Endothelial cell of umbilical vein (primary cell): ENCODE measurements around the gene CRYBB2.
"Not testable (repeated sequence)": the region's sequence is repeated elsewhere in the genome, so short reads cannot be mapped to it uniquely, and the experiment has no call there.

Experiments
- JUN ChIP-seq: IDR thresholded peaks from 2 replicates; pipeline ENCODE4 v1.6.1; 2011; ENCODE audit warnings: borderline replicate concordance, low read depth; ENCODE audit not compliant: insufficient read length, insufficient read depth
- MYC ChIP-seq: IDR thresholded peaks from one replicate; pipeline ENCODE4 v1.6.1; 2011; ENCODE audit warnings: mild to moderate bottlenecking, low read depth, low read length
- POLR2A ChIP-seq: IDR thresholded peaks from 2 replicates; pipeline ENCODE4 v1.6.1; 2012; ENCODE audit warnings: low read depth, mild to moderate bottlenecking, control low read depth, low read length
- POLR2AphosphoS5 ChIP-seq: IDR thresholded peaks from 2 replicates; pipeline ENCODE4 v1.6.1; 2012; ENCODE audit warnings: low read depth, mild to moderate bottlenecking, control low read depth, low read length, moderate library complexity; ENCODE audit not compliant: insufficient read depth
- TF ChIP-seq, protein P1 (sequence below), 2 donors: IDR thresholded peaks; 1 replicate in 1 of 2; 2 replicates in 1 of 2; pipeline ENCODE4 v1.5.1; 2011; ENCODE audit warnings: low read length in 2 of 2, mild to moderate bottlenecking in 2 of 2, moderate library complexity in 2 of 2, control low read depth in 1 of 2, inconsistent platforms in 1 of 2, low read depth in 1 of 2; ENCODE audit not compliant: insufficient read depth in 1 of 2; ENCODE audit errors: extremely low read depth in 1 of 2

DNA sequence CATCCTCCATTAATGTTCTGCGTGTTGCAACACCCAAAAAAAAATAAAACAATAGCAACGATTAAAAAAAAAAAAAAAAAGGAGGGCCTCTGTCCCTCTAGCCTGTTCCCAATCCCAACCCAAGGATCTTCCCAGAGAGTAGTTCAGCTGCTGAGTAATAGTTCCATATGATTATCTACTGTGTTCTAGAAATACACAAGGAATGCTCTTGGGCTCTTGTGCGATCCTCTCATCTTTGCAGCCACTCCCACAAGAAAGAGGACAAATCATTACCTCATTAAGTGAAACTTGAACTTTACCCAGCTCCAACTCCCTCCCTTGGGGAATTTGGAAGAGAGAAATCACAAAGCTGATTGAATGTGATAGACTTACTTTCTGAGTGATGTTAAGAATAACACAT, 54.5 kb downstream of the CRYBB2 start:
- not testable (repeated sequence) for TF ChIP-seq MYC, JUN, POLR2AphosphoS5, POLR2A
- TF ChIP-seq, protein P1, sequence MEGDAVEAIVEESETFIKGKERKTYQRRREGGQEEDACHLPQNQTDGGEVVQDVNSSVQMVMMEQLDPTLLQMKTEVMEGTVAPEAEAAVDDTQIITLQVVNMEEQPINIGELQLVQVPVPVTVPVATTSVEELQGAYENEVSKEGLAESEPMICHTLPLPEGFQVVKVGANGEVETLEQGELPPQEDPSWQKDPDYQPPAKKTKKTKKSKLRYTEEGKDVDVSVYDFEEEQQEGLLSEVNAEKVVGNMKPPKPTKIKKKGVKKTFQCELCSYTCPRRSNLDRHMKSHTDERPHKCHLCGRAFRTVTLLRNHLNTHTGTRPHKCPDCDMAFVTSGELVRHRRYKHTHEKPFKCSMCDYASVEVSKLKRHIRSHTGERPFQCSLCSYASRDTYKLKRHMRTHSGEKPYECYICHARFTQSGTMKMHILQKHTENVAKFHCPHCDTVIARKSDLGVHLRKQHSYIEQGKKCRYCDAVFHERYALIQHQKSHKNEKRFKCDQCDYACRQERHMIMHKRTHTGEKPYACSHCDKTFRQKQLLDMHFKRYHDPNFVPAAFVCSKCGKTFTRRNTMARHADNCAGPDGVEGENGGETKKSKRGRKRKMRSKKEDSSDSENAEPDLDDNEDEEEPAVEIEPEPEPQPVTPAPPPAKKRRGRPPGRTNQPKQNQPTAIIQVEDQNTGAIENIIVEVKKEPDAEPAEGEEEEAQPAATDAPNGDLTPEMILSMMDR (IDR thresholded peaks at IDR 0.05; ENCODE audit: extremely low read depth in 1 of 2, insufficient read depth in 1 of 2, low read depth in 1 of 2, low read length in 2 of 2) = not testable (repeated sequence)
